Brain microvascular endothelial cell (primary cell): ENCODE data around the gene CSNK2A1.

Source experiments
- DNase-seq: peaks from one replicate; pipeline ENCODE4 v3.0.0-alpha.2; 2020
- H3K27ac ChIP-seq: fragments of 250-450 bp; sonication (Bioruptor Pico); 2 replicates; pipeline ENCODE4 v1.5.1; 2020; ENCODE audit warnings: mild to moderate bottlenecking, moderate library complexity
- H3K27me3 ChIP-seq: fragments of 250-450 bp; sonication (Bioruptor Pico); replicated peaks from 2 replicates; pipeline ENCODE4 v1.5.1; 2020; ENCODE audit warnings: mild to moderate bottlenecking
- H3K36me3 ChIP-seq: fragments of 250-450 bp; sonication (Bioruptor Pico); replicated peaks from 2 replicates; pipeline ENCODE4 v1.5.1; 2020; ENCODE audit warnings: mild to moderate bottlenecking
- H3K4me3 ChIP-seq: 2 replicates; pipeline ENCODE4 v1.5.1; 2011; ENCODE audit warnings: low read depth, mild to moderate bottlenecking, control low read depth, low read length, moderate library complexity
- in situ Hi-C: cut with HindIII; loops from 2 replicates; pipeline ENCODE4 v1.10.0; 2017; ENCODE audit warnings: low sequenced_read_pairs, low pct_ligation_motif_present
- TF ChIP-seq, protein P1 (sequence below): IDR thresholded peaks from 2 replicates; pipeline ENCODE4 v1.5.1; 2011; ENCODE audit warnings: low read depth, mild to moderate bottlenecking, moderate library complexity, low read length, control low read depth, inconsistent platforms; ENCODE audit errors: missing control alignments

CSNK2A1 gene

DNA sequence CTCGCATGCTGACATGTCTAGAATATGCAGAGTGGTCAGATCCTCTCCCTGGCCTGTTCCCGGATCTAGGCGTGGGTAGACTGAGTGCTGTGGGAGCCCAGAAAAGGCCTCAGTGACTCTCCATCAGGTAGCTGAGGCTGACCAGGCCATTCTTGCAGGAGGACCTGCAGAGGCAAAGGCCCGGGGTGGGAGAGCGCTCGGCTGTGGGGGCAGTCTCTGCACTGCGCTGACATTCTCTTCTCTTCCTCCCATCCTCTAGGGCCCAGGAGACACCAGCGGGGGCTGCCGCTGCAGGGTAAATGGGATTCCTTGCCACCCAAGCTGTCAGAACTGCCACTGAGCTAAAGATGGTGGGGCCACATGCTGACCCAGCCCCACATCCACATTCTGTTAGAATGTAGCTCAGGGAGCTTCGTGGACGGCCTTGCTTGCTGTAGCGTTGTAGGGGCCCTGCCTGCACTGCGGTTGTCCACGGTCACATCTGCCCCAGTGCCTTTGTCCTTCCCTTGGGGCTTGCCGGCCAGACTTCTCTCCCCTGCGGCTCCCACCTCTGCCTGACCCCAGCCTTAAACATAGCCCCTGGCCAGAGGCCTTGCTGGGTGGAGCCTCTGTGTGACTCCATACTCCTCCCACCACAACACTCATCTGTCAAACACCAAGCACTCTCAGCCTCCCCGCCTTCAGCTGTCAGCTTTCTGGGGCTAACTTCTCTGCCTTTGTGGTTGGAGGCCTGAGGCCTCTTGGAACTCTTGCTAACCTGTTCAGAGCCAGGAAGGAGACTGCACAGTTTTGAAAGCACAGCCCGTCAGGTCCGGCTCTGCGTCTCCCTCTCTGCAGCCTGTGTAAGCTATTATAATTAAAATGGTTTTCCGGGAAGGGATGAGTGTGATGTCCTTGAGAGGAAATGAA is 113.2 kb downstream of the CSNK2A1 start:
- H3K36me3 ChIP-seq, result peaks cover 29% of the 10 kb centered on the region
- in situ Hi-C loops, result no loop called here
- no peak overlapping the region for H3K4me3 ChIP-seq
- no peak for DNase-seq
- H3K27me3 ChIP-seq, result no peaks in the 10 kb centered on the region
- no peak overlapping the region for H3K27ac ChIP-seq
- TF ChIP-seq, protein P1, sequence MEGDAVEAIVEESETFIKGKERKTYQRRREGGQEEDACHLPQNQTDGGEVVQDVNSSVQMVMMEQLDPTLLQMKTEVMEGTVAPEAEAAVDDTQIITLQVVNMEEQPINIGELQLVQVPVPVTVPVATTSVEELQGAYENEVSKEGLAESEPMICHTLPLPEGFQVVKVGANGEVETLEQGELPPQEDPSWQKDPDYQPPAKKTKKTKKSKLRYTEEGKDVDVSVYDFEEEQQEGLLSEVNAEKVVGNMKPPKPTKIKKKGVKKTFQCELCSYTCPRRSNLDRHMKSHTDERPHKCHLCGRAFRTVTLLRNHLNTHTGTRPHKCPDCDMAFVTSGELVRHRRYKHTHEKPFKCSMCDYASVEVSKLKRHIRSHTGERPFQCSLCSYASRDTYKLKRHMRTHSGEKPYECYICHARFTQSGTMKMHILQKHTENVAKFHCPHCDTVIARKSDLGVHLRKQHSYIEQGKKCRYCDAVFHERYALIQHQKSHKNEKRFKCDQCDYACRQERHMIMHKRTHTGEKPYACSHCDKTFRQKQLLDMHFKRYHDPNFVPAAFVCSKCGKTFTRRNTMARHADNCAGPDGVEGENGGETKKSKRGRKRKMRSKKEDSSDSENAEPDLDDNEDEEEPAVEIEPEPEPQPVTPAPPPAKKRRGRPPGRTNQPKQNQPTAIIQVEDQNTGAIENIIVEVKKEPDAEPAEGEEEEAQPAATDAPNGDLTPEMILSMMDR, result no peak

DNA sequence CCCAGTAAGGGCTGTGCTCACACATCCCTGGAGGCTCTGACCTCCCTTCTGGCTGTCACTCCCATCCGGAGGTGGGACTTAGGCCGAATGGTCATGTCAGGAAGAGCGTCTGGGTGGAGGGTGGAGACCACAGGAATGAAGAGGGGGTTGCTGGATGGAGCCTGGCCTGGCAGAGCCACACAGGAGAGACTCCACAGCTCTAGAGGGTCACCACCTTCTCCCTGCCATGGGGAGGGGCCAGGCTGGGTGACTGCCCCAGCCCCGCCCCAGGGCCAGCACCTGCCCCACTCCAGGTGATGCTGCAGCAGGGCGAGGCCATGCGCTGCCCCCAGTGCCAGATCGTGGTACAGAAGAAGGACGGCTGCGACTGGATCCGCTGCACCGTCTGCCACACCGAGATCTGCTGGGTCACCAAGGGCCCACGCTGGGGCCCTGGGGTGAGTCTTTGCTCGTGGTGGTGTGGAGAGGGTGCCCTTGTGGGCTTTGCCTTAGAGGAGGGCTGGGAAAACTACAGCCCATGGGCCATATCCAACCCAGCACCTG is 114.9 kb downstream of the CSNK2A1 start:
- TF ChIP-seq, protein P1, result no peak
- H3K36me3 ChIP-seq, result peaks cover 27% of the 10 kb centered on the region
- no peak overlapping the region for H3K4me3 ChIP-seq
- DNase-seq, result no peak
- no peaks in the 10 kb centered on the region for H3K27me3 ChIP-seq
- in situ Hi-C loops, result no loop called here
- H3K27ac ChIP-seq, result no peak overlapping the region

DNA sequence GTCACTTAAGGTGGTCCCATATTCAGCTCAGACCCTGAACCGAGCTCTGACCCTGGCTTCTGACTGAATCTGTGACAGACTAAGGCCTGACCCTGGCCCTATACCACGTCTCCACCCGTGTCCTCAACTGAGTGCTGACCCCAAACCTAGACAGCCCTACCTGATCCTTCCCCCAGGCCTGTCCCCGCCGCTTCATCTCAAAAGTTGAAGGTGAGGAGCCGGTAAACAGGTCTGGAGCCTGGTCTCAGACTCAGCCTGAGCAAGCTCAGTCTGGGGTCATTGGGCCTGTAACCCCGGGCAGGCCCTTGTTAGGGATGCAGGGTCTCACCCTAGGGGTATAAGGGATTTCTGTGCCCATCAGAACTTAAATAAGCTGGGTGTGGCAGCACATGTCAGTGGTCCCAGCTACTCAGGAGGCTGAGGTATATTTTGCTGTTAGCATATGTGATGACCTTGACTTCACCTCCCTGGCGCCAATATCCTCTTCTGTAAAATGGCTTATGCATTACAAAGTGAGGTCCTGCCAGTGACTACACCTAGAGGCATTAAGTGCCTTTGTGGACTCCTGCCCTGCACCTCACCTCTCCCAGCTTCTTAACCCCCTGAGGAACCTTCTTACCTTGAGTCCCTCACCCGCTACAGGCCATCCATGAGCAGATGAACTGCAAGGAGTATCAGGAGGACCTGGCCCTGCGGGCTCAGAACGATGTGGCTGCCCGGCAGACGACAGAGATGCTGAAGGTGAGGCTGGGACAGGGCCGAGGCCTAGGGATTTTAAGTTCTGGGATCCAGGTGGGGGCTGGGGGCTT is 115.5 kb downstream of the CSNK2A1 start:
- no peak overlapping the region for H3K27ac ChIP-seq
- no peaks in the 10 kb centered on the region for H3K27me3 ChIP-seq
- H3K36me3 ChIP-seq, result peaks cover 27% of the 10 kb centered on the region
- DNase-seq, result no peak
- TF ChIP-seq, protein P1, result no peak
- H3K4me3 ChIP-seq, result no peak overlapping the region
- in situ Hi-C loops, result no loop called here

DNA sequence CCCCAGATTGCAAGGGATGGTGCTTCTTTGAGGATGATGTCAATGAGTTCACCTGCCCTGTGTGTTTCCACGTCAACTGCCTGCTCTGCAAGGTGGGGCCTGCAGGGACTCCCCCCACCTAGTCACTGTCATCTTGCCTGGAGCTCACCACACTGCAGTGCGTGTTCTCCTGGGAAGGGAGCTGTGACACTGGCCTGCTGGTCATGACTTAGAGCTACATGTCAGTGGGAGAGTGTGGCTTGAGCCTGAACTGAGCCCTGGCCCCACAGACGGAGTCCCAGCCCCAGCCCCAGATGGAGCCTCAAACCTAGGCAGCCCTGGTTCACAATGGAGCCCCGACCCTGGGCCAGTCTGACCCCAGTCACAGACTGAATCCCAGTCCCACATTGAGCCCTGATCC is 116.2 kb downstream of the CSNK2A1 start:
- TF ChIP-seq, protein P1, result no peak
- Histone ChIP-seq H3K27ac (no peak overlapping the region), H3K4me3 (no peak overlapping the region), H3K36me3 (peaks cover 30% of the 10 kb centered on the region), H3K27me3 (no peaks in the 10 kb centered on the region)
- no peak for DNase-seq
- in situ Hi-C loops, result no loop called here

DNA sequence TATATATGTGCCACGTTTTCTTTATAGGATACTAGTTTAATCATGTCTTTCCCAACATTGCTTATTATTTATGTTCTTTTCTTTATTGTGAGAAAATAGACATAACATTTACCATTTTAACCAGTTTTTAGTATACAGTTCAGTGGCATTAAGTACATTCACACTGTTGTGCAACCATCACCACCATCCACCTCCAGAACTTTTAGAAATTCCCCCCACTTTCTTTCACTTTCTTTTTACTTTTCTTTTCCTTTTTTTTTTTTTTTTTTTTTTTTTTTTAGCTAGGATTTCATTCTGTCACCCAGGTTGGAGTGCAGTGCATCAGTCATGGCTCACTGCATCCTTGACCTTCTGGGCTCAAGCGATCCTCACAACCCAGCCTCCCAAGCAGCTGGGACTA is 117.0 kb downstream of the CSNK2A1 start:
- no peak overlapping the region for H3K4me3 ChIP-seq
- H3K36me3 ChIP-seq, result peaks cover 36% of the 10 kb centered on the region
- TF ChIP-seq, protein P1, result no peak

More for the DNA sequence above, 117.0 kb downstream of the CSNK2A1 start:
- Histone ChIP-seq H3K27ac (no peak overlapping the region), H3K27me3 (no peaks in the 10 kb centered on the region)
- in situ Hi-C loops, result no loop called here
- DNase-seq, result no peak
